Measurements from ENCODE around the gene CLNK. TPM values are rescaled to one million over a fixed set of nuclear protein-coding genes. Genes with fewer than 3 reads are reported as not detected.

Gene CLNK
- total RNA-seq, 1 experiment from 2014 or later = not detected

DNA sequence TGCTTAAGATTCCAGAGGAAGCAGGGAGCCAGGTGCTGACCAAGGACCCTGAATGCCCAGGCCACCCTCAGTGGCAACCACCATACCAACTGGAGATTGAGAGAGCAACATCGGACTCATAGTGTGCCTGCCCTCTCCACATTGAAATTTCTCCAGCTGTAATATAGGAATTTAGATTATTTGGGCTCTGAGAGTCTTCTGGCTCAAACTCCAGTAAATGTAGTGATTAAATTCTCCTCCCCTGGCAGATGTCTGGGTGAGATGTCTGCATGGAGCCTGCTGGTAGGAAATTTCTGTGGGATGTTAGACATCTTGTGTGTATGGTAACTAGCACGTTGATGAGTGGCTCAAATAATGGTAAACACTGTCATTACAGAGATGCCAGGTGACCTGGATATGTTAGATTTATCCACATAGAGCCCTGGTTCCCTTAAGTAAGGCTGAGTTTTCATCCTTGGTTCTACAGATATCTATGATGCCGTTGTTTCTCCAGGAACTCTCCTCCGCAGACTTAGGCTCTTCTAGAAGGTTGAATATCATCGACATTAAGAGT, 70.6 kb downstream of the CLNK start:
- no peak for DNase-seq (ENCODE audit: low read depth)

DNA sequence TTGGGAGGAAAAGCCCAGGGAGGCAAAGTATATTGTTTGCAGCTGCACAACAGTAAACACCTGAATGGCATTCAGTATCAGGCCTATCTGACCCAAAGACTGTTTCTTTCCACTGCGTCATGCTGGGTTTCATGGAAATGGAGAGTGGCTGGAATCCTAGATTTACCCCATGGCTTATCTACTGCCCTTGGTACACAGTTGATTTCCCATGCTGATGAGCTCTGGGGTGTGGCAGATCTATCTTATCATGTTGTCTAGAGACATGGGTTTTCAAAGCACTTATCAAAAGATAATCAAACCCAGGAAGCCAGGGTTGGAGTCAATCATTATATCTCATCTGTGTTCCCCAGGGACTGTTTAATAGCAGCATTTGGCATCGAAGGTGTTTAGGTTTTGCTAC, 72.1 kb downstream of the CLNK start:
- DNase-seq (ENCODE audit: low read depth) = no peak

DNA sequence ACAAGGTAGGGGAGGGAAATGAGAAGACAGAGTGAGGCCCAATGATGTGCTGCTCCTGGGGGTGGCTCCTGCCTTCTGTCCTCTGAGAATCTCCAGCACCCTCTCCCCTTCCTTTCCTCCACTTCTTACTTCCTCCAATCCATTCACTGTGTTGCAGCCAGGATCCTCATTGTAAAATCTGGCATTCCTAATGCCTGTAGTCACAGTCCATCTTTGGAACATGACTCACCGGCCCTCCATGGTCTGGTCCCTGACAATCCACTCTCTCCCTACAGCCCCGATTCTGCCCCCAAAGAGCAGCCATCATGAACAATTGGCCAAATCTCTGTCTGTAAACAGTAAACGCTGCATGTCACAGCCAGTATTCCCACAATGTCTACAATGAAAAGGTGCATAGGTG, 72.9 kb downstream of the CLNK start:
- peak; percentile 66 for DNase-seq (ENCODE audit: low read depth)

DNA sequence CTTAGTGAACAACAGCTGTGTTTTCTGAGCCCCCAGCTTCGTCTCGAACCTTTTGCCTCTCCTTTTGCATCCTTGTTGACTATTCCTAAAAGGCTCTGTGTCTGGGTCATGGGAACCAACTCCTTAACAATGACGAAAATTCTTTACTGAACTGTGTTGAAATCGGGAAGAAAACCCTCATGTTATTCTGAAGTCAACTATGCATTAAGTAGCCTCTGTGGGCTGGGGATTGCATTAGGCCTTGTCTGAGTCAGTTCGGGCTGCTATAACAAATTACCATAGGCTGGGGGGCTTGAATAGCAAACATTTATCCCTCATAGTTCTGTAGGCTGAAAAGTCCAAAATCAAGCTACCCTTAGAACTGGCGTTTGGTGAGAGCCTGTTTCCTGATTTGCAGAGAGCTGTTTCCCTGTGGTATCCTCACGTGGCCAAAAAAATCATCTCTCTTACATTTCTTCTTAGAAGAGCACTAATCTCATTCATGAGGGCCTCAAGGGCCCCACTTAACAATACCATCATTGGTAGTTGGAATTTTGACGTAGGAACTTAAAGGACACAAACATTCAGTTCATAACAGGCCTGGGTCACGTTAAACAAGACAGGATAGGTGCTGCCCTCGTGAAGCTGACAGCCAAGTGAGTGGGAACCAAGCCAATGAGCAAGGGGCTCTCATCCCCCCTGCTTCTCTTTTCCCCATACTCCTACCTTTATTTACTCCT, 75.9 kb downstream of the CLNK start:
- no peak for DNase-seq (ENCODE audit: low read depth)

DNA sequence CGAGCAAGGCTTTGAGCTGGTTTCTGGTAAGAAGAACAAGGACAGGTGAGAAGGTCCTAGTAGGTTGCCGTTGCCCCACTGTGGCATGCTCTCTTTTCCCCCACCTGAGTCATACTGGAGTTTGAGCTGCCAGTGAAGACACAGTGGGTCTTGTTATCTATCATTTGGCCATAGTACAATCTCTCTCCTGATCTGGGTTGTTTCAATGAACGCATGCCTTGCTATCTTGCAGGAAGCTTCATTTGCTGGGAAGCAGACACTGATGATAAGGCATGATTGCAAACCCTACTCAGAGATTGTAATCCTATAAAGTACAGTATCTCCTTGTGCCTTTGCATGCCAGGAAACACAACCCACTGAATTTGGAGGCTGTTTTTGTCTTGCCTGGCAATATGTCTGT, 77.4 kb downstream of the CLNK start:
- DNase-seq (ENCODE audit: low read depth) = no peak

DNA sequence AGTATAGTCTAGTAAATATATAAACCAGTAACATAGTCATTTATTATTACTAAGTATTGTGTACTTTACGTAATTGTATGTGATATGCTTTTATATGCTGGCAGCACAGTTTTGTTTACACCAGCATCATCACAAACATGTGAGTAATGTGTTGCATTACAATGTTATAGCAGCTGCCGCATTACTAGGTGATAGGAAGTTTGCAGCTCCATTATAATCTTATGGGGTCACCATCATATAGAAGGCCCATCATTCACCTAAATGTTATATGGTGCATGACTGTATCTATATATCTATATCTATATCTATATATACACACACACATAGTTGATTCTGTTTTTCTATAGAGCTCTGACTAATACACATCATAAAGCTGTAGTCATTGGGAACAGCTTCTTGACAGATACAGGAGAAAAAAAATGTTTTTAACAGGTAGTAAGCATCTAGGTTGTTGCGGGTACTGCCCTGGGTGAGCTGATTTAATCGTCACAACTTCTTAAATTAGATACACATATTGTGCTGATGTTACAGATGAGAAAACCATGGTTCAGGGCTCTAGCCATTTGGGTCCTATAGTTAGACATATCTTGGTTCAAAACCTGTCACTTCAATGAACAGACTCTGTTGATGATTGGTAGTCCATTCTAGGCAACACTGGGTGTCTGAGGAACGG, 77.9 kb downstream of the CLNK start:
- DNase-seq (ENCODE audit: low read depth) = no peak

DNA sequence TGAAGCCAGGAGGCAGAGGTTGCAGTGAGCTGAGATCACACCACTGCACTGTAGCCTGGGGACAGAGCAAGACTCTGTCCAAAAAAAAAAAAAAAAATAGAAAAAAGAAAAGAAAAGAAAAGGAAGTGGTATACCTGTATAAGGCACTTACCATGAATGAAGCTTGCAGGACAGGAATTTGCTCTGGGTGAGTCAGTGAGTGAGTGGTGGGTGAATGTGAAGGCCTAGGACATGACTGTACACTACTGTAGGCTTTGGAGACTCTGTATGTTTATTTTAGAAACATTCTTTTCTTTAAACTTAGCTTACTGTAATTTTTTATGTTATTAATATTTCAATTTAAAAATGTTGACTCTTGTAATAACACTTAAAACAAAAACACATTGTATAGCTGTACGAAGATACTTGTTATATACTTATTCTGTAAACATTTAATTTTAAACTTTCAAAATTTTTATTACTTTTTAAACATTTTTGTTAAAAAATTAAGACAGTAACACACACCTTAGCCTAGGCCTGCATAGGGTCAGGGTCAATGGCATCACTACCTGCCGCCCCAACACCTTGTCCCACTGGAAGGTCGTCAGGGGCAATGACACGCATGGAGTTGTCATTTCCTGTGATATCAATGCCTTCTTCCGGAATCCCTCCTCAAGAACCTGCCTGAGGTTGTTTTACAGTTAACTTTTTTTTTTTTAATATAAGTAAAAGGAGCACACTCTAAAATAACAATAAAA, 78.7 kb downstream of the CLNK start:
- no peak for DNase-seq (ENCODE audit: low read depth)

DNA sequence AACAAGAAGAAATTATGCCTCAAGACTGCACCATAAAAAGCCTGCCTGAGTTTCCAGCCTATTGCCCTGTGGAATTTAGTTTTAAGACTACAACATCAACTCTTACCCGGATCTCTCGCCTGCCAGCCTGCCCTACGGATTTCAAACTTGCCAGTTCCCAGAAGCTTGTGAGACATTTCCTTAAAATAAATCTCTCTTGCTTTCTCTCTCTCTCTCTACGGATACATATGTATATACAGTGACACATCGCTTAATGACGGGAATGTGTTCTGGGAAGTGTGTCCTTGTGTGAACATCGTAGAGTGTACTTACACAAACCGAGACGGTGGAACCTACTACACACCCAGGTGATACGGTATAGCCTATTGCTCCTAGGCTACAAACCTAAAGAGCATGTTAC, 79.5 kb downstream of the CLNK start:
- DNase-seq (ENCODE audit: low read depth) = no peak

DNA sequence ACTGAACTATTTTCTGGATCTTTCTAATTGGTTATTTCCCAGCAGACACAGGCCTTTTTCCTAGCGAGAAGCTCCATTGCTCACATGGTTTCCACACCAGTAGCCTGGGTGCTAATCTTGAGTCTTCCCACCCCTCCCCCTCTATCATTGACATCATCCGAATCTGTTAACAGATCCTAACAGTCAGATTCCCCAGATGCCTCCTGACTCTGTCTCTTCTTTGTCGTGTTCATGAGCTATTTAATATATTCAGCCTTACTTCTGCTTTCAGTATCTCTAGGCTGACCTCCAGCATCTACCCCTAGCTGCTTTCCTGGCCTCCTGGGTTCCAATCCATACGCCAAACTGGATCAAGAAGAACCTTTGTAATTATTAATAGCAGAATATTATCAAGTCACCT, 85.0 kb downstream of the CLNK start:
- DNase-seq (ENCODE audit: low read depth) = no peak

DNA sequence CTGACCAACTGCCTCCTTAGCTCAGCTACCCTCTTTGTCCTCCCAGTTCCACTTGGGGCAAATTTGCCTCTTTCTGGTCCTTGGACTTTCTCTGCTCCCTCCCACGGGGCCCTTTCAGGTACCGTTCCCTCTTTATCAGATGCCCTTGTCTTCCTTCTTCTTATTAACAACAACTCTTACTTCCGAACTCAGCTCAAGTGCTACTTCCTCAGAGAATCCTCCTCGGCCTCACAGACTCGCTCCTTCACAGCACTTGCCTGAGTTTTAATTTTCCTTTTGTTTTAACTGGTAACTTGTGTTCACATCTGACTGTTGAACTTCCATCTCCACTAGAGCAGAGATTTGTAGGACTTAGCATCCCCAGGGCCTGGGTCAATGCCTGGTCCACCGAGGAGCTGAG, 85.7 kb downstream of the CLNK start:
- no peak for DNase-seq (ENCODE audit: low read depth)

DNA sequence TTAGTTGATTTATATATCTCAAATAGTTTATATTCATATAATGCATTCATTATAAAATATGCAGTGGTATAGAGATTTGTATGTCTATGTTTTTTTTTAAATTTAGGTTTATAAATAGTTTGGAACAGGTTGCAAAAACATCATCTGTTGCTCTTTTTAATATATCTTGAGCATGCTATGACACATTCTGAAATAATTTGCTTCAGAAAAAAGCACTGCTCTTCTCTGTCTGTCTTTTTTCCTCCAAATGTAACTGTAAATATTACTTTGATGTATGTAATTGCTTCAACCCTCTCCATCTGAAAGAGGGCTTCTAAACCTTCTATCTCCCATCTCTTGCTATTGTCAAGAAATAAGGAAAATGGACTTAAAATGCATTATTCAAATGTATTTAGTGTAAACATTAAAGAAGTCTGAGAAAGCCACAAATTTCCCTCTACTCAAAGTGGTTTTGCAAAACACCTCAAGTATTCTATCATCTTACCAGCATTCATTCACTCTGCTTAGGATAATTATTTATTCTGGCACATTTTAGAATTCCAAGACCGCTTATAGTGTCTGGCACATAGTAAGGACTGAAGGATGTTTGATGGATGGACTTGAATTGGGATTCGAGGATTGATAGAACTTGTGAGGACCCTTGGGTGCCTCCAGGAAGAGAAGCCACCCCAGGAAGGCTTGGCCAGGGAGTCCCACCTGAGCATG, 87.8 kb downstream of the CLNK start:
- DNase-seq (ENCODE audit: low read depth) = no peak

DNA sequence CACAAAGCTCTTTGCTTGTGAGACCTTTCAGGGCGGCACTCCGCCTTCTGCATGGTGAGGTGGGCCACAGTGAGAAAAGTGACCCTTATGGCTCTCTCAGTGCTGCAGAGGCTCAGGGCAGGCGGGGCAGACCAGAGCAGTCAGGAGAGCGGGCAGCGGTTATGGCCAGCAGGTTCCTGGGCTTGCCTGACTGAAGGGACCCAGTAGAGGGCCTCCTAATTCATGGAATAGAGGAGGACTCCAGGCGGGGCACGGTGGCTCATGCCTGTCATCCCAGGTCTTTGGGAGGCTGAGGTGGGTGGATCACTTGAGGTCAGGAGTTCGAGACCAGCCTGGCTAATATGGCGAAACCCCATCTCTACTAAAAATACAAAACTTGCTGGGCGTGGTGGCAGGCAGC, 91.4 kb downstream of the CLNK start:
- no peak for DNase-seq (ENCODE audit: low read depth)

DNA sequence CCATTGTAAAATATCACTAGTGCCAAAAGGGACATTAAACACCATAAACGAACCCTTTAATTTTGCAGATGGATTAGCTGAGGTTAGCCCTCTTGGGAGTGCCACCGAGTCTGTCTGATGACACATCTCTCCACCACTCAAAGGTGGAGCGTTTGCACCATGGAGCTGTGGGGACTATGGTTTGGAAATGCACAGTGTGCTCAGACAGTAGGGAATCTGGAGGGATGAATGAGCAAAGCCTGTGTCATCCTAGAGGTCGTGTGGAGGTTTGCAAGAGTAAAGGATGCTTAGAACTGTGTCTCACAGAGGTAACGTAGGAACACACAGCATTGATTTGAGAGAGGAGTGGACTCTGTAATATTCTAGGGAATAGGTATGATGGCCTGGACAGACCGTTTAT, 93.7 kb downstream of the CLNK start:
- peak; percentile 33 for DNase-seq (ENCODE audit: low read depth)

DNA sequence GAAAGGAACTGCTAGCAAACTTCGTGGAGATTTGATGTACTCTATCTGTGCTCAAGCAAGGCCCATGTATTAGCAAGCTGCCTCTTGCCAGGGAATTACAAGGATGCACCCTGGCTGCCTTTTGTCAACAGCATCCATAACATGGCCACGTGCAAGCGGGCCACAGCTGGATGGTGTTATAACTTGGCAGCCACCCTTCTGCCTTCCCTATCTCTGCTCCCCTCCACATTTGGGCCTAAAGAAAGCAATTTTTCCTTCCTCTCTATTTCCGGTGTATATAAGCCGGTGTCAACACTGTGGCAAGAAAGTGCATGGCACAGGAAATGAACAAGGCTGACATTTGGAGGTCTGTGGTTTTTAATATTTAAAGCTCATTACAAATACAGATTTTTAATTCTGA, 94.8 kb downstream of the CLNK start:
- no peak for DNase-seq (ENCODE audit: low read depth)

DNA sequence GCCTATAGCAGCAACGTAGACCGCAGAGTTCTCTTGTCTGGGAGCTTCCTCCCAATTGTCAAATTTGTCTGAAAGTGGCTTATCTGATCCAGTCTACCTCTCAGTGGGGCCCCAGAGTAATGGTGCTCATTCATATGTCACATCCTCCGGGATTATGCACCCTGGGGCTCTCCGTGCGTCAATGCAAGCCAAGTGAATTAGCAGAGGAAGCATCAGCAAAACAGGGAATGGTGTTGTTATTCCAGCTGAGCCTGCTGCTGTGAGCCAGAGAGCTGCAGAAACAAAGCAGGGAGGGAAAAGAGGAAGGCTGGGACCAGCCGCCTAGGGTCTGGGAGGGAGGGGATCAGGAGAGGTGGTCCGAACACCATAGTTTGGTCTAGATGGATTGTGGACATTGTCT, 95.2 kb downstream of the CLNK start:
- DNase-seq (ENCODE audit: low read depth) = peak; percentile 34

DNA sequence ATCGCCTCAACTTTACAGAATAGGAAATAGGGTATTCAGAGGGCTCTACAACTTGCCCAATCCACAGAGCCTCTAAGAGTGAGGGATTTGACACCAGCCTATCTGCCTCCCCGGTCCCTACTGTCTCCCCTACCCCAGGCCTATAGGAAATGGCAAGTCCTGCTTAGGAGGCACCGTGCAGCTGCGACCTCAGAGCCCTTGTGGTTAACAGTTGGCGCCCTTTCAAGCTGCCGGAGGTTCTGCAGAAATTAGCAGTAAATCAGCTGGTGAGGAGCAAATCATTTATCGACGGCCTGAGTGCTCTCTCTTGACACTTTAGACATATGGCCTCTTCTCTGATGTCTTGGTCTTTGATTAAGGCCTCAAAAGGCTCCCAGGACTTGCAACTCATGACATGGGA, 96.9 kb downstream of the CLNK start:
- DNase-seq (ENCODE audit: low read depth) = no peak

DNA sequence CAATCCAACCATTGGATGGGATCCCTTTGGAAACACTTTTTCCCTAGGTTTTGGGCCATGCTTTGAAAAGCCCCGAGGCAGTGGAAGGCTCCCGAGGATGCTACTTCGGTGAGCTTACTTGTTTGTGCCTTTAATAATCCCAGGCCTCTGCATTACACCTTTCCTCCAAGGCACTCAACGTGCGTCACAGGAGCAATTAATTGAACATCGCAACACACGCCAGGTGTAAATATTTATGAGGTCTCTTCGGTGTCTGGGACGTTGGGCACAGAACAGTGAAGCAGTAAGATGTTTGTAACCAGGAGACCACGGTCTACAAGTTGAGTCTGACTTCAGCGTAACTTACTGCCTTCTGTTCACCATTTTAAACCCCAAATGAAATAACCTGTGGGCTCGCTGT, 97.3 kb downstream of the CLNK start:
- no peak for DNase-seq (ENCODE audit: low read depth)

DNA sequence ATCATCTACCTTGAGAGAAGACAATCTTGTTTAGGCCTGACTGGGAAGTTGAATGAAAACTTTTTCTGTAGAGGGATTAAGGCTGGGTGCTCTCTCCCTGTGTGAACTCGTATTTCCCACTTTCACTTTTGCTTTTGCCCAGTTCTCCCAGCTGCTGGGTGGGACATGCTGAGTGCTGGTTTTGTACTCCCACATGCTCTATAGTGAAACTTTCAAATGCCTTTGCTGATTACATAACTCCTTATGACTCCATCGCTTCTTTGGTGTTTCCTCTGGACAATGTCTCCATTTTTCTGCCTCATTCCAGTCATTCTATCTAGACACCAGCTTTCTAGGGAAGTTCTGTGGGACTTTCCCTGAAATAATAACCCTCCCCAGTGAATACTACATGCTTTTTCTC, 100.5 kb downstream of the CLNK start:
- DNase-seq (ENCODE audit: low read depth) = peak; percentile 54

DNA sequence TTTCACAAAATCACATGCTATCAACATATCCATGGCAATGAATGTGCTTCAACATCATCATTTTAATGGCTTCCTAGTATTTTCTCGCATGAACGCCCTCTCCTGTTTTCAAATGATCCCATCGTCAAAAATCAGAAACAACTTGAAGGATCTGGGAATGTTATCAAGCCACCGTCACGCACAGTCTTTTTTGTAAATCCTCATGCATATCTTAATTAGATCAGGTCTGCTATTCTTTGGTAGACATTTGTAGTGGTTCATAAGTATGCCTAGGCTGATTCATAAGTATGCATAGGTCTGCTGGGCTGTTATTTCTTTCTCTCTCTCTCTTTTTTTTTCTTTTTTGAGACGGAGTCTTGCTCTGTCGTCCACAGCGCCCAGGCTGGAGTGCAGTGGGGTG, 101.6 kb downstream of the CLNK start:
- DNase-seq (ENCODE audit: low read depth) = no peak

DNA sequence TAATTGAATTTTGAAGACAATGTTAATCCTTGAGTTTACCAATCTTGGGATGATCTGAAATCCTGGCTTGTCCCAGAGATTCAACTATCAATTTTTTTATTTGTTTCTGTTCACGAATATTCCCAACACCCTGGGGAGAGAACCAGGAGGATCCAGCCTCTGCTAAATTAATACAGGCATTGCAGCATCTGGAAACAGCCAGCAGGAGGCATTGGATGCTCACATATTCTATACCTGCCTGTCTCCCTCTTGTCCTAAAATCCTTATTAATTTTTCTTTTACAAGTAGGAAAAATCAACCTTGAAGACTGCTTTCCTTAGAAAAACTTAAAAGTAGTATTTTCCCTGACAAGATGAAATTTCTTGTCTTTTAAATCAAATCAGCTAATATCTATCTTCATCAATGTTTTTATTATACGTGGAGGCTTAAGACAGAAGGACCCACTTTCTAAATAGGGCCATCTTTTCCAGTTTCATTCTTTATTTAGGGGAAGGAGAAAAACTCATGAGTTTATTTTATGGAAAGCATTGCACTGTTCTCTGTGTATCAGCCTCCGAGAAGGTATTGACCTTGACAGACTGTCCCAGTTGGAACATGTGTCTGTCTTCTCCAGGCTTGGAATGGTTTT, 102.4 kb downstream of the CLNK start:
- DNase-seq (ENCODE audit: low read depth) = peak; percentile 20

DNA sequence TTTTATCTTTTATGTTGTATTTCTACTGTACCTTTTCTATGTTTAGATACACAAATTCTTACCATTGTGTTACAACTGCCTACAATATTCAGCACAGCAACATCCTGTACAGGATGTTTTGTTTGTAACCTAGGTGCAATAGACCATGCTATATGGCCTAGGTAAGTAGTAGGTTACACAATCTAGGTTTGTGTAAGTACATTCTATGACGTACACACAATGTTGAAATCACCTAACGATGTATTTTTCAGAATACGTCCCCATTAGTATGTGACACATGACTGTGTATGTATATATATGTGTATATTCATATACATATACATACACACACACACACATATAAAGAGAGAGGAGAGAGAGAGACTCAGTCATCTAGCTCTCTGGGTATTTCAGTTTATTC, 103.5 kb downstream of the CLNK start:
- no peak for DNase-seq (ENCODE audit: low read depth)

DNA sequence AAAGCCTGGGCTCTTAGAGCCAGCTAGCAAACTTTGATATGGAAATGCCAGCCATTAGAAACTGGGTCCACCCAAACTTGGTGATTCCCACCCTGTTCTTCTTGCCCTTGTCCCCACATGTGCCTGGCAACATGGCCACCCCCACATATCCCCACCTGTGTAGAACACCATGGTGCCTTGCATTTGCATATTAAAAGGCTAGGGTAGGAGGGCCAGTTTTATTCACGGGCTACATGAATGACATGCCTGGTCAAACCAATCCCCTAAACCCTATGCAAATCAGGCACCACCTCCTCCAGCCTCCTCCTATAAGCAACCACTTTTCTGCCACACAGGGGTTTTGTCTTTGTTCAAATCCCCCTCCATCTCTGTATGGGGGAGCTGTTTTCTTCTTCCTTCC, 104.9 kb downstream of the CLNK start:
- no peak for DNase-seq (ENCODE audit: low read depth)
